H9 (cell line): Measurements from ENCODE around the gene SLX4. TPM values are rescaled to one million over a fixed set of nuclear protein-coding genes. Genes with fewer than 3 reads are reported as not detected.
"Not testable (repeated sequence)": the region's sequence is repeated elsewhere in the genome, so short reads cannot be mapped to it uniquely, and the experiment has no call there.

Source experiments
- DNase-seq: peaks from one replicate; pipeline ENCODE4 v3.0.0-alpha.2; 2017
- H2AFZ ChIP-seq: one replicate; pipeline ENCODE4 v1.6.1; 2013; ENCODE audit warnings: mild to moderate bottlenecking, low read length, control low read depth, moderate library complexity
- H2AK5ac ChIP-seq: 2 replicates; pipeline ENCODE4 v1.6.1; 2013; ENCODE audit warnings: low read length, control low read depth, mixed read lengths; ENCODE audit not compliant: insufficient read length
- H2BK120ac ChIP-seq: one replicate; pipeline ENCODE4 v1.6.1; 2013; ENCODE audit warnings: low read depth, mild to moderate bottlenecking, low read length, control low read depth, inconsistent platforms; ENCODE audit not compliant: poor library complexity, severe bottlenecking
- H2BK12ac ChIP-seq: 2 replicates; pipeline ENCODE4 v1.6.1; 2013; ENCODE audit warnings: low read length, control low read depth, mixed read lengths, low read depth; ENCODE audit not compliant: insufficient read length
- H2BK15ac ChIP-seq: 2 replicates; pipeline ENCODE4 v1.6.1; 2013; ENCODE audit warnings: low read depth, low read length, control low read depth
- H2BK20ac ChIP-seq: one replicate; pipeline ENCODE4 v1.6.1; 2013; ENCODE audit warnings: low read depth, mild to moderate bottlenecking, low read length, control low read depth, inconsistent platforms; ENCODE audit not compliant: poor library complexity, severe bottlenecking
- H2BK5ac ChIP-seq: 2 replicates; pipeline ENCODE4 v1.6.1; 2013; ENCODE audit warnings: low read length, control low read depth, mixed read lengths; ENCODE audit not compliant: insufficient read length
- H3K14ac ChIP-seq: 2 replicates; pipeline ENCODE4 v1.6.1; 2013; ENCODE audit warnings: low read length, control low read depth; ENCODE audit not compliant: insufficient read depth
- H3K18ac ChIP-seq: 2 replicates; pipeline ENCODE4 v1.6.1; 2013; ENCODE audit warnings: low read depth, mild to moderate bottlenecking, mixed read lengths, low read length, control low read depth; ENCODE audit not compliant: insufficient read length
- H3K23ac ChIP-seq: 2 replicates; pipeline ENCODE4 v1.6.1; 2013; ENCODE audit warnings: low read length, control low read depth, mixed read lengths, low read depth; ENCODE audit not compliant: insufficient read length
- H3K23me2 ChIP-seq: 2 replicates; pipeline ENCODE4 v1.6.1; 2013; ENCODE audit warnings: low read depth, mild to moderate bottlenecking, mixed read lengths, low read length, control low read depth; ENCODE audit not compliant: insufficient read length, poor library complexity, severe bottlenecking
- H3K27ac ChIP-seq: 2 replicates; pipeline ENCODE4 v1.5.1; 2013; ENCODE audit warnings: low read length, control low read depth, mixed read lengths, low read depth; ENCODE audit not compliant: insufficient read length
- H3K27me3 ChIP-seq: 2 replicates; pipeline ENCODE4 v1.6.1; 2013; ENCODE audit warnings: low read length, control low read depth, inconsistent platforms; ENCODE audit not compliant: insufficient read depth
- H3K4ac ChIP-seq: 2 replicates; pipeline ENCODE4 v1.6.1; 2013; ENCODE audit warnings: low read depth, mild to moderate bottlenecking, control low read depth, inconsistent platforms, low read length, moderate library complexity
- H3K4me1 ChIP-seq: 2 replicates; pipeline ENCODE4 v1.6.1; 2013; ENCODE audit warnings: low read length, control low read depth, inconsistent platforms; ENCODE audit not compliant: insufficient read depth
- H3K4me2 ChIP-seq: 2 replicates; pipeline ENCODE4 v1.6.1; 2013; ENCODE audit warnings: low read length, control low read depth, mixed read lengths; ENCODE audit not compliant: insufficient read length, insufficient read depth
- H3K56ac ChIP-seq: 2 replicates; pipeline ENCODE4 v1.6.1; 2013; ENCODE audit warnings: low read depth, mild to moderate bottlenecking, mixed read lengths, low read length, control low read depth; ENCODE audit not compliant: insufficient read length
- H3K79me1 ChIP-seq: 2 replicates; pipeline ENCODE4 v1.6.1; 2013; ENCODE audit warnings: low read depth, mild to moderate bottlenecking, moderate library complexity, low read length, control low read depth, inconsistent platforms; ENCODE audit not compliant: insufficient read depth, poor library complexity, severe bottlenecking
- H3K79me2 ChIP-seq: 2 replicates; pipeline ENCODE4 v1.6.1; 2013; ENCODE audit warnings: low read length, control low read depth, inconsistent platforms; ENCODE audit not compliant: insufficient read depth
- H3K9ac ChIP-seq: 2 replicates; pipeline ENCODE4 v1.6.1; 2013; ENCODE audit warnings: low read length, control low read depth, mixed read lengths; ENCODE audit not compliant: insufficient read length; ENCODE audit errors: extremely low read depth
- H3K9me3 ChIP-seq: one replicate; pipeline ENCODE4 v1.6.1; 2013; ENCODE audit warnings: low read depth, low read length, inconsistent platforms; ENCODE audit not compliant: control insufficient read depth
- H3T11ph ChIP-seq: one replicate; pipeline ENCODE4 v1.6.1; 2013; ENCODE audit warnings: mild to moderate bottlenecking, low read length, control low read depth, inconsistent platforms
- H4K20me1 ChIP-seq: one replicate; pipeline ENCODE4 v1.6.1; 2013; ENCODE audit not compliant: control insufficient read depth, insufficient read length, insufficient read depth
- H4K5ac ChIP-seq: 2 replicates; pipeline ENCODE4 v1.6.1; 2013; ENCODE audit warnings: low read depth, mild to moderate bottlenecking, mixed read lengths, low read length, control low read depth; ENCODE audit not compliant: insufficient read length
- H4K8ac ChIP-seq: replicated peaks from 2 replicates; pipeline ENCODE4 v1.6.1; 2013; ENCODE audit warnings: low read length, control low read depth, mixed read lengths, low read depth; ENCODE audit not compliant: insufficient read length
- H4K91ac ChIP-seq: 2 replicates; pipeline ENCODE4 v1.6.1; 2013; ENCODE audit warnings: low read depth, mild to moderate bottlenecking, moderate library complexity, mixed read lengths, low read length, control low read depth; ENCODE audit not compliant: insufficient read length
- H3K27ac Mint-ChIP-seq, 3 experiments: 2 replicates in 2 of 3; 3 replicates in 1 of 3; pipeline ENCODE4 v1.8.0; 2020 to 2021; ENCODE audit warnings: mixed read lengths in 3 of 3, mild to moderate bottlenecking in 1 of 3, moderate library complexity in 1 of 3
- H3K27me3 Mint-ChIP-seq: 2 replicates; pipeline ENCODE4 v1.8.0; 2021; ENCODE audit warnings: low read depth, mild to moderate bottlenecking, moderate library complexity, mixed read lengths
- H3K36me3 Mint-ChIP-seq, 3 experiments: 2 replicates in 2 of 3; 3 replicates in 1 of 3; pipeline ENCODE4 v1.8.0; 2020 to 2021; ENCODE audit warnings: low read depth in 3 of 3, mixed read lengths in 3 of 3; ENCODE audit not compliant: insufficient read depth in 1 of 3
- H3K4me1 Mint-ChIP-seq, 2 experiments: 2 replicates each; pipeline ENCODE4 v1.8.0; 2020; ENCODE audit warnings: mixed read lengths in 2 of 2
- H3K4me3 Mint-ChIP-seq, 2 experiments: 2 replicates in 1 of 2; 3 replicates in 1 of 2; pipeline ENCODE4 v1.8.0; 2020 to 2021; ENCODE audit warnings: mild to moderate bottlenecking in 2 of 2, mixed read lengths in 2 of 2, moderate library complexity in 1 of 2
- H3K9me3 Mint-ChIP-seq, 2 experiments: 2 replicates in 1 of 2; 3 replicates in 1 of 2; pipeline ENCODE4 v1.8.0; 2020; ENCODE audit warnings: mild to moderate bottlenecking in 2 of 2, mixed read lengths in 2 of 2, moderate library complexity in 1 of 2
- CTCF ChIP-seq: fragments of 200-600 bp; sonication (generic); conservative IDR thresholded peaks from 3 replicates; pipeline ENCODE4 v1.8.0; 2021; ENCODE audit warnings: antibody characterized with exemption, mild to moderate bottlenecking
- WGBS: extraction: QIAGEN DNeasy Blood & Tissue Kit; methylation state at CpG from one replicate; pipeline ENCODE4 v1.1.7; 2013; ENCODE audit warnings: missing lambda C conversion rate, low lambda C conversion rate, mixed read lengths; ENCODE audit not compliant: insufficient read length; ENCODE audit errors: extremely low coverage; 5-methylcytosine and 5-hydroxymethylcytosine counted together
- total RNA-seq: library from RNA; stranded (reverse); gene quantifications from 2 replicates; pipeline ENCODE4 v1.2.1, GENCODE V29; 2021

Gene SLX4
- total RNA-seq, 1 experiment from 2014 or later: 9.9 TPM

GRCh38 chr16:3609895-3610697 is 1.3 kb downstream of the SLX4 start:
- WGBS: no CpG with 5 or more reads among the region's 14 CpGs
- Histone ChIP-seq H2AFZ (no peak overlapping the region), H3K79me2 (peaks cover 7% of the 10 kb centered on the region), H3K4me1 (no peaks in the 10 kb centered on the region), H3K23ac (no peak overlapping the region), H2BK20ac (no peak overlapping the region), H3K9ac (peak overlapping the region; percentile 40), H2BK12ac (no peak overlapping the region), H3K23me2 (peaks cover 4% of the 10 kb centered on the region), H3K27ac (no peak overlapping the region), H3K9me3 (no peaks in the 10 kb centered on the region), H3K4me2 (peak overlapping the region; percentile 87), H3K14ac (no peak overlapping the region), H2BK120ac (no peak overlapping the region), H3K79me1 (peaks cover 3% of the 10 kb centered on the region), H3T11ph (no peak overlapping the region), H3K56ac (no peak overlapping the region), H4K5ac (no peak overlapping the region), H3K4ac (no peak overlapping the region), H3K18ac (no peak overlapping the region), H2BK5ac (no peak overlapping the region), H4K8ac (no peak overlapping the region), H2BK15ac (no peak overlapping the region), H2AK5ac (no peak overlapping the region), H4K20me1 (no peaks in the 10 kb centered on the region), H4K91ac (no peak overlapping the region), H3K27me3 (no peaks in the 10 kb centered on the region)
- no peaks in the 10 kb centered on the region for H3K27me3 Mint-ChIP-seq
- H3K27ac Mint-ChIP-seq: no peak overlapping the region
- peaks cover 22 to 23% of the 10 kb centered on the region in 2 experiments for H3K4me1 Mint-ChIP-seq
- no peaks in the 10 kb centered on the region for H3K9me3 Mint-ChIP-seq
- H3K36me3 Mint-ChIP-seq: peaks cover 3 to 27% (median 25%) of the 10 kb centered on the region in 3 experiments
- TF ChIP-seq CTCF: no peak
- no peak for DNase-seq
- peak overlapping the region; percentile 100 for H3K4me3 Mint-ChIP-seq

DNA sequence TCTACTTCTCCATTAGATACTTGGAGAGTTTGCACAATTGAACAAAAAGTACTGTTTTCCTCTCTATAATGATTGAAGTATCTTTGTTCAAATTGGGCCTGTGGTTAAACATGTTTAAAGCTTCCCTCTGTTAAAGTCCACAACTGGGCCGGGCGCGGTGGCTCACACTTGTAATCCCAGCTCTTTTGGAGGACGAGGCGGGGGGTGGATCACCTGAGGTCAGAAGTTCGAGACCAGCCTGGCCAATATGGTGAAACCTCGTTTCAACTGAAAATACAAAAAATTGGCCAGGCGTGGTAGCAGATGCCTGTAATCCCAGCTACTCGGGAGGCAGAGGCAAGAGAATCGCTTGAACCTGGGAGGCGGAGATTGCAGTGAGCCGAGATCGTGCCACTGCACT is 2.4 kb downstream of the SLX4 start:
- not testable (repeated sequence) for H3K27me3 Mint-ChIP-seq, H3K79me1 ChIP-seq, H4K8ac ChIP-seq, H3K9me3 Mint-ChIP-seq, H3K9me3 ChIP-seq, H3K18ac ChIP-seq, H2BK5ac ChIP-seq, H4K20me1 ChIP-seq, H3K4me1 ChIP-seq, H4K5ac ChIP-seq, H3K27ac ChIP-seq, H2BK120ac ChIP-seq, H2BK20ac ChIP-seq, H3K23ac ChIP-seq, H4K91ac ChIP-seq, H3T11ph ChIP-seq, H3K14ac ChIP-seq, H3K4ac ChIP-seq, H3K27me3 ChIP-seq, H2BK15ac ChIP-seq, H2AFZ ChIP-seq, H3K23me2 ChIP-seq, DNase-seq, H2BK12ac ChIP-seq, H3K79me2 ChIP-seq, H2AK5ac ChIP-seq, H3K27ac Mint-ChIP-seq, H3K4me2 ChIP-seq, H3K4me3 Mint-ChIP-seq, H3K9ac ChIP-seq, H3K56ac ChIP-seq
- Mint-ChIP-seq H3K4me1 (peaks cover 22 to 23% of the 10 kb centered on the region in 2 experiments), H3K36me3 (peaks cover 7 to 30% (median 24%) of the 10 kb centered on the region in 3 experiments; a peak in 6 of 7 replicates)
- no CpG with 5 or more reads among the region's 13 CpGs for WGBS
